H1 (cell line): ENCODE measurements around the gene FGFR2. TPM values are rescaled to one million over a fixed set of nuclear protein-coding genes. Genes with fewer than 3 reads are reported as not detected.

Source experiments
- POLR2AphosphoS5 ChIP-seq: IDR thresholded peaks from 2 replicates; pipeline ENCODE4 v1.6.1; 2011; ENCODE audit warnings: low read depth, low read length
- RNF2 ChIP-seq: fragments of 200-900, 300-1000 bp; sonication (generic); IDR thresholded peaks from 2 replicates; pipeline ENCODE4 v1.7.1; 2016; ENCODE audit warnings: borderline replicate concordance, low read depth, mild to moderate bottlenecking, antibody characterized with exemption, low read length; ENCODE audit not compliant: poor library complexity, severe bottlenecking; ENCODE audit errors: missing control alignments
- SAP30 ChIP-seq: fragments of 300-600 bp; sonication (generic); IDR thresholded peaks from 2 replicates; pipeline ENCODE4 v1.7.1; 2012; ENCODE audit warnings: low read length, moderate library complexity, mild to moderate bottlenecking, inconsistent platforms; ENCODE audit not compliant: insufficient read depth, insufficient replicate concordance
- polyA plus RNA-seq, 7 experiments: library from polyadenylated mRNA; depleted of rRNA in 3 of 7; stranded (reverse) in 5 of 7; unstranded in 2 of 7; fragments of >200 nt in 5 of 7; fragments of 200-250 nt in 2 of 7; gene quantifications; 1 replicate in 5 of 7; 2 replicates in 1 of 7; 4 replicates in 1 of 7; pipeline versions ENCODE4 v1.2.1 to v1.2.3, GENCODE V29; 2011 to 2013; ENCODE audit warnings: missing spikeins in 2 of 7, mixed read lengths in 2 of 7
- total RNA-seq: library from RNA; stranded (reverse); fragmentation: NEBNext Ultra II Directional; extraction: Animal tissue kit (Norgen Biotek cat#: 25700); gene quantifications from 2 replicates; pipeline ENCODE4 v1.2.1, GENCODE V29; 2021

Gene FGFR2
- total and polyA plus RNA-seq, 2 of the 8 experiments (the other 6 are each of a cell fraction or from before 2014, with no cell fraction given), result 50.2 to 81.2 TPM

DNA sequence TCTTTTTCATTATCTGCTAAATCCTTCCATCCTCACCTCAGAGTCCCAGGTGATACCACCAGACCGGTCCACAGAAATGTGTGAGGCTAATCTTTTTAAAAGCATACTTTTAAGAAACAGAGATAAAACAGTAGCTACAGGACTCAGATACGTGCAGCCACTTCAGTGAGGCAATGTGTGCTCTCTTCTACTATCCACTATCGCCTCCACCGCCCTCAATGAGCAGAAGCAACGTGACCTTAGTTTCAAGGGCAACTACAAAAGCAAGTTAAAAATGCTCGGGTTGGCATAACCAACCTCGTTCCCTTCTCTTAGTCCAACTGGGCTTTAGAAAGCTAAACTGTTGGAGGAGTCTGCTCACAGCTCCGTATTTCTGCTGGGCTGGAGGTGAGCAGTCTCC lies 4.2 kb downstream of the FGFR2 start (continued):
- TF ChIP-seq RNF2 (no peak), POLR2AphosphoS5 (no peak), SAP30 (no peak)
